Left hindlimb (tissue), 1 donor: ENCODE measurements around the gene RNU5B-1.

Experiments
- DNase-seq: peaks from one replicate; pipeline ENCODE4 v3.0.0-alpha.2; 2018

The RNU5B-1 gene

GRCh38 chr15:65289261-65289854 is 15.1 kb upstream of the RNU5B-1 start:
- no peak for DNase-seq

DNA sequence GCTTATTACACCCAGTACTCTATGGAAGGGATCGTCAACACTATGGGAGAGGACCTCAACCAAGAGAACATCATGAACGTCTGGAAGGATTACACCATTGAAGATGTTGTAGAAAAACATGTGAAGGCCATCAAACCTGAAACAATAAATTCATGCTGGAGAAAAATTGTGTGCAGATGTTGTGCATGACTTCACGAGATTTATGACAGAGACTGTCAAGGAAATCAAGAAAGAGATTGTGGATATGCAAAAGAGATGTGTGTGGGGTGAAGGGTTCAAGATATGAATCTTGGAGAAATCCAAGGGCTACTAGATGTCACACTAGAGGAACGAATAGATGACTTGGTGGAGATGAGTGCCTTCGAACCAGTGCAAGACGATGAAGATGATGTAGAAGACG is 14.2 kb upstream of the RNU5B-1 start:
- DNase-seq: no peak

DNA sequence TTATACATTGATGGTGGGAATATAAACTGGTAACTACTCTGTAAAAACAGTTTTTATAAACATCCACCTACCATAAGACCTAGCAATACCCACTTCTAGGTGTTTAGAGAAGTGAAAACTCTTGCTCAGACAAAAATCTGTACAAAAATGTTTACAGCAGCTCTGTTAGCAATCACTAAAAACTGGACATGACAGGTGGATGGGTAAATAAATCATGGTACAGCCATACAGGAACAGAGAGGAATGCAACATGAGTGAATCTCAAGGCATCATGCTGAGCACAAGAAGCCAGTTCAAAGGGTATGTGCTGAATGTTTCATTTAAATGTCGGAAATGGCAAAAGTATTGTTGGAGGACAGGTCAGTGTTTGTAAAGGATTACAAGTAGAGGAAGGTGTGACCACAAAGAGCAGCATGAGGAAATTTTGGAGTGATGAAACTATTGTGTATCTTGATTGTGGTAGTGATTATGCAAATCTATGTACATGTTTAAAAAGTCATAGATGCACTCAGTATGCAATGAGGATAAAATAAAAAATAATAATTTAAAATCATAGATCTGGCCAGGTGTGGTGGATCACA is 11.4 kb upstream of the RNU5B-1 start:
- no peak for DNase-seq

GRCh38 chr15:65298731-65299130 is 5.7 kb upstream of the RNU5B-1 start:
- no peak for DNase-seq

- DNase-seq: no peak
Observed at GRCh38 chr15:65300924-65301441, 3.5 kb upstream of the RNU5B-1 start.

- DNase-seq: no peak
Observed at GRCh38 chr15:65302061-65302460, 2.4 kb upstream of the RNU5B-1 start.

GRCh38 chr15:65303687-65304380 is 643 bp upstream of the RNU5B-1 start:
- DNase-seq: peak; percentile 75

GRCh38 chr15:65305150-65305758 is 777 bp downstream of the RNU5B-1 start:
- no peak for DNase-seq

DNA sequence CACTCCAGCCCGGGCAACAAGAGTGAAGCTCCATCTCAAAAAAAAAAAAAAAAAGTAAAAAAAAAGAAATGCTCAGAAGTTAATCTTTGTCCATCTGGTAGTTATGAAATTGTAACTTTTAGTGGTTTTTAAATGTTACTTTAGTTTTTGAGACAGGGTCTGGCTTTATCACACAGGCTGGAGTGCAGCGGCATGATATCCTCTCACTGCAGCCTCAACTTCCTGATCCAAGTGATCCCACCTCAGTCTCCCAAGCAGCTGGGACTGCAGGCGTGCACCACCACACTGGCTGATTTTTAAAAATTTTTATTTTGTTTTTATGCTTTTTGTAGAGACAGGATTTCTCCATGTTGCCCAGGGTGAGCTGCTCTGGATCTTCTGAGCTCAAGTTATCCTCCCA is 1.3 kb downstream of the RNU5B-1 start:
- no peak for DNase-seq

DNA sequence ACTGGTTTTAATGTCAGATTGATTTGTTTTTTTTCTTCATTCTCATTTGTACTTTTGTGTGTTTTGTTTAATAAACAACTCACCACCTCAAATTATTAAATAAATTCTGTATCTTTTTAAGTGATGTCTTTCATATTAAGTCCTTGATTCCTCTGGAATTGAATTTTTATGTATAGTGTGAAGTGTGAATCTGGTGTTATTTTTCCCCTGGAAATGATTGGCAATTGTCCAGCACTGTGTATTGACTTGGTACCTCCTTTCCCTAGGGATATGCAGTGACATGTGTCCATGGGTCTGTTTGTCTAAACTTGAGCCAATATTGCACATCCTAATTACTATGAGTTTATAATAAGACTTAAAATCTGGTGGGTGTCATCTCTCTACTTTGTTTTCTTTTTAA is 2.1 kb downstream of the RNU5B-1 start:
- no peak for DNase-seq

DNA sequence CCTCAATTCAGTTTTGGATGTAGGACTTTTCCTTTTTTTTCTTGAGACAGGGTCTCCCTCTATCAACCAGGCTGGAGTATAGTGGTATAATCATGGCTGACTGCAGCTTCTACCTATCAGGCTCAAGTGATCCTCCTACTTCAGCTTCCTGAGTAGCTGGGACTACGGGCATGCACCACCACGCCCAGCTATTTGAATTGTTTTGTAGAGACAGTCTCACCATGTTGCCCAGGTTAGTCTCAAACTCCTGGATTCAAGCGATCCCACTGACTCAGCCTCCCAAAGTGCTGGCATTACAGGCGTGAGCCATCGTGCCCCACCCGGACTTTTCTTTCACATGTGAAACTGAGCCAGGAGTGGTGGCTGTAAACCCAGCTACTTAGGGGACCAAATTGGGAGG is 3.5 kb downstream of the RNU5B-1 start:
- peak; percentile 7 for DNase-seq

DNA sequence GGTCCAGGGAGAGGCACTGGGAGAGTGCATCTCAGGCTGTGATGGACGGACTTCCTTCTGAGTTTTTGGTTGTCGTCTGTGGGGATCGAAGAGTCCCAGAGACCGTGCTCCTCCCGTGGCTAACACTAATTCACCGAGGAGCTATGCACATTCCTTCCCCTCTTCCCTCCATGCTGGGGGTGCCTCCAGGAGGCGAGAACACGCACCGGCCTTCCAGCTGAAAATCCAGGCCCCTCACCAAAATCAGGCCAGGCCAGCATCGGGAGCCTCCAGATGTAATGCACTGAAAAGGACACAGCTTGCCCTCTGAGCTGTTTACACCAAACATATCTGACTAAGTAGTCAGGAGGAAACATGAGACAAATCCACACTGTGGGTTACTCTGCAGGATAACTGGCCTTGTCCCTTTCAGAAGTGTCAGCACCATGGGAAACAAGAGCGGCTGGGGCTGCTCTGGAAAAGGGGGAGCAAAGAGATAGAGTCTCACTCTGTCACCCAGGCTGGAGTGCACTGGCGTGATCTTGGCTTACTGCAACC is 5.5 kb downstream of the RNU5B-1 start:
- DNase-seq: peak; percentile 16

DNA sequence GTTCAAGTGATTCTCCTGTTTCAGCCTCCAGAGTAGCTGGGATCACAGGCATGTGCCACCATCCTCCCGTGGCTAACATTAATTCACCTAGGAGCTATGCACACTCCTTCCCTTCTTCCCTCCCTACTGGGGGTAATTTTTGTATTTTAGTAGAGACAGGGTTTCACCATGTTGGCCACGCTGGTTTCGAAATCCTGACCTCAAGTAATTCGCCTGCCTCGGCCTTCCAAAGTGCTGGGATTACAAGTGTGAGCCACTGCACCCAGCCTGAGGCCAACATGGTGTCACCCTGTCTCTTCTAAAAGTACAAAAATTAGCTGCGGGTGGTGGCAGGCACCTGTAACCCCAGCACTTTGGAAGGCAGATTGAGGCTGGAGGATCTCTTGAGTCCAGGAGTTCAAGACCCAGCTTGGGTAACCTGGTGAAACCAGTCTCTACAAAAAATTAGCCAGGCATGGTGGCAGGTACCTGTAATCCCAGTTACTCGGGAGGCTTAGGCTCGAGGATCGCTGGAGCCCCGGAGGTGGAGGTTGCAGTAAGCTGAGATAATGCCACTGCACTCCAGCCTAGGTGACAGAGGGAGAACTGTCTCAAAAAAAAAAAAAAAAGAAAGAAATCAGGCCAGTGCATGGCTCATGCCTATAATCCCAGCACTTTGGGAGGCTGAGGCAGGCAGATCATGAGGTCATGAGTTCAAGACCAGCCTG is 6.1 kb downstream of the RNU5B-1 start:
- peak; percentile 19 for DNase-seq

DNA sequence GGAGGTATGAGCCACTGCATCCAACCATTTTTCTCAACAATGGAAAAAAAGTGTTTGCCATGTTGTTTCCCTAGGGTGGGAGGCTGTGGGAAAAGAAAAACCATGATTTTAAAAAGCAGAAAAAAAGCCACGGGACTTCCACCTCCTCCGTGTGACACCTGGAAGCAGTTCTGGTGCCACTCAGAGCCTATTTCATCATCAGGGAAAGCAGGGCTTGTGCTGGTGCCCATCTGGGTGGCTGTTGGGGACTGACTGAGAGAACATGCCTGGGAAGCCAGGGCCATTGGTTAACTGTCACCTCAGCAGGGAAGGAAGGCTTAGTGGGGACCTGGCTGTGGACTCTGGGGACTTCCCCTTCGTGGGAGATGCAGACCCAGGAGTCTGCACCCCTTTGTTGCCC is 7.3 kb downstream of the RNU5B-1 start:
- DNase-seq: peak; percentile 18

DNA sequence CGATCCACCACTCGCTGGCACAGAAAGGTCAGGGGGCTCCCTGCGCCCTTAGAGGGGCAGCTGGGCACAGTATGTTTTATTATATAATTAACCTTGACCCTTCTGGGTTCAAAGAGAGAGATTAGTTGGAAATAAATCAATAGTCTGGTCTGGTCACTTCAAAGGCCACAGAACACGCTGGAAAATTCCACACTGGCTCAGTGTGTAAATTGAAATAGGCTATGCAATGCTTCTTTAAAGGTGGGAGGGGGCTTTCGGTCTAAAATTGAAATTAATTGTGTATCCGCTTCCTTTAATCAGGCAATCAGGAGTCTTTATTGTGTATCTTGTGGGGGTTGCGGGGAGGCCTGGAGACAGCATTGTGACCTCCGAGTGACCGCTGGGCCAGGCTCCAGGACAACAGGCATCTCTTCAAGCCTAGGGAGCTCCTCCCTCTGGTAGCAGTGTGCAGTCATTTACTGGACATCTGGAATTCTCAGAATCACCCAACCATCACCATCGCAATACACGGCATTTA is 8.0 kb downstream of the RNU5B-1 start:
- DNase-seq: peak; percentile 51

DNA sequence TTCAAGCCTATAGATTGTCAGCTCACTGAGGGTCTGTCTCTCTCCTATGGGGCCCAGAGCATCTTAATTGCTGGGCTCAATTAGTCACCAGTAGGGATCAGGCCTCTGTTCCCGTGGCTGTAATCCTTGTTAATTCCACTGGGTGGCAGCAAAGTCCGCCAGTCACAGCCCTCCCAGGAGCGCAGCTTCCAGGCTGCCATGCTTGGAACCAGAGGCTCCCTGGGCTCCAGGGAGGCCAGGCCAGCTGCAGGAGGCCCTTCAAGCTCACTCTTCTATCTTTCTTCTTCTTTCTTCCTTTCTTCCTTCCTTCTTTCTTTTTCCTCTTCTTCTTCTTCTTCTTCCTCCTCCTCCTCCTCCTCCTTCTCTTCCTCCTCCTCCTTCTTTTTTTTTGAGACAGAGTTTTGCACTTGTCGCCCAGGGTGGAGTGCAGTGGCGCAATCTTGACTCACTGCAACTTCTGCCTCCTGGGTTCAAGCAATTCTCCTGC is 14.4 kb downstream of the RNU5B-1 start:
- peak; percentile 83 for DNase-seq

GRCh38 chr15:65323071-65323511 is 18.6 kb downstream of the RNU5B-1 start:
- DNase-seq: peak; percentile 84

DNA sequence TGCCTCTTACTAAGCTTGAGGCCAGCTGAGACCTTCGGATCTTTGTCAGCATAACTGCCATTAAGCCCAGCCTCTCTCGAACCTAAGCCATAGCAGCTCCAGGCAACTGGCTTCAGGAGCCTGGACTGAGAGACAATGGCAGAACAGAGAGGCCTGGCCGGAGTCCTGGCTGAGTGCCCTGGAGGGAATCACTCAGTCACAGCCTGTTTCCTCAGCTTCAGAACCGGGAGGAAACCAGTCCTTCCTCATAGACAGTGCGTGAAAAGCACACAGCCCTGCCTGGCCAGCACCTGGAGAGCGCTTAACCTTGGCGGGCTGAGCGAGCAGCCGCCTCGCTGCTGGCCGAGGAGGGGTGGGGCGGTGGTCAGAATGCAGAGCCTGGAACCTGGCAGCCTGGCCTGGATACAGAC is 21.6 kb downstream of the RNU5B-1 start:
- peak; percentile 37 for DNase-seq

DNA sequence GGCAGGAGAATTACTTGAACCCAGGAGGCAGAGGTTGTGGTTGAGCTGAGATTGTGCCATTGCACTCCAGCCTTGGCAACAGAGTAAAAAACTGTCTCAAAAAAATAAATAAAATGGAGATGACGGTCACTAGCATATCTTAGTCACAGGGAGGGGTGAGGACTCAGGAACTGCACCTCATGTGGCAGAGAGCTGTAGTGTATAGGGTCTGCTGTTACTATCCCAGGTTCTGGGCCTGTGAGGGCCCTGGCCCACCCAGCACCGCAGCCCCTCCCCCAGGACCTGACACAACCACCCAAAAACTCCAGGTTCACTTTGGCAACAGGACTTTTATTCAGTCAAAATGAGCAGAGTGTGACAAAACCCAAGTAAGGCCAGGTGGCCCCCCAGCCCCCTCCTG is 22.3 kb downstream of the RNU5B-1 start:
- peak; percentile 10 for DNase-seq

DNA sequence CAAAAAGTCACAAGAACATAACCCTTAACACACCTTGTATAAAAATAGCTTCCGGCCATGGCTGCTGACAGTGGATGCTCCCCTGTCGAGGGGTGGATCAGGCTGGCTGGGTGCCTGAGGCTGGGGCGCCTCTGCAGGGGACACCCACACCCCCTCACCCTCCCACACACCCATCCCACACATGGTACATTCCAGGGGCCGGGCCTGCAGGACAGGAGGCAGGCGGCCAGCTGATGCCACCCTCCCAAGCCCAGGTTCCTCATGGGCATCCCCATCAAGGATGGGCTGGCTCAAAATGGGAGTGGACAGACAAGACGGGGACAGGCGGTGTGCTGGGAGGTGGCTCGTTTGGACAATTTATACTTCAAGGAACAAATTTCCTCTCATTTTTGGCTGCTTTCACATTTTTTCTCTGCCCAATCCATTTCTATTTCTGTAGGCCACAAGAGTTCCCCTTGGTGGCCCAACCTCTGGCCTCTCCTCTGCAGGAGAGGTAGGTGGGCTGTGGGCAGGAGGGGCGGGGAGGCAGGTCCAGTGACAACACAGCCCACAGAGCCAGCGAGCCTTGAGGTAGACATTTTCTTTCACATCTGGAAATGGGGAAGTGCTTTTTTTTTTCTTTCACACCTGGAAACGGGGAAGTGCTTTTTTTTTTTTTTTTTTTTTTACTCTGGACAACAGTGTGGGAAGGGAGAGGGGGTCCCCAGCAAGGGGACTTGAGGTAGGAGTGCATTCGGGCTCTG is 23.3 kb downstream of the RNU5B-1 start:
- no peak for DNase-seq

DNA sequence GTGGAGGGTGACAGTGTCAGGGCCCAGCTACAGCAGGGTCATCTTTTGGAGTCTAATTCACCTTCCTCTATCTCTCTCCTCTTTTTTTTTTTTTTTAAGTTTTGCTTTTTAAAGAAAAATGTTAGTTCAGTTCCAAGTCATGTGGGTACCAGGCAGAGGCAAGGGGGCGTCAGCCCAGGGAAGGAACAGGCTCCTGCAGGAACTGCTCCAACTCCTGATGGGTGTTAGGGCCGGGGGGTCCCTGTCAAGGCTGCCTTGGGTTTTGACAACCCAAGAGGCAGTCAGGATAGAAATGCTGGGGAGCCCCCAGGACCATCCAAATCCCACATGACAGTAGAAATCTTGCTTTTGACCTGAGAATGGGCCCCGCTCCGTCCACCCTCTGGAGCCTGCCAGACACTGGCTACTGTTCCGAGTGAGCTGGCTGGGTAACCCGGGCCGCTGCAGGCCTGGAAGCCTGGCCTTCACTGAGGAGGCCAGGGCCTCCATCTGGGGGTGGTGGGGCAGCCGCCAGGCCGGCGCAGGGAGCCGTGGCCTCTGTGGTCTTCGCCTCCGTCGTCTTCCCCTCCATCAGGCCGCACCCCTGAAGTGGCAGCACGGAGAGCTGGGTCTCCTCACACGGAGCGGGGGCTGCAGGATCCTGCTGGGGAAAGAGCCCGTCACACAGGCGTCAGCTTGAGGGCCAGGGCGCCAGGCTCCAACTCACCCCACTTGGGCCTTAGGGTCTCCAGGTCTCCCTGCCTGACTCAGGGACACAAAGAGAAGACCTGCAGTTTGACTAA is 24.2 kb downstream of the RNU5B-1 start:
- DNase-seq: peak; percentile 16
